Hepatocyte (in vitro differentiated cells): ENCODE results near the gene DPF3.

Experiments used
- CTCF ChIP-seq: fragments of 200-600 bp; sonication (generic); IDR thresholded peaks from 2 replicates; pipeline ENCODE4 v1.5.1; 2016; ENCODE audit warnings: antibody characterized with exemption, mild to moderate bottlenecking; ENCODE audit not compliant: poor library complexity
- EZH2phosphoT487 ChIP-seq: fragments of 200-600 bp; sonication (generic); IDR thresholded peaks from one replicate; pipeline ENCODE4 v1.6.1; 2018; ENCODE audit warnings: antibody characterized with exemption, mild to moderate bottlenecking, low read depth, moderate library complexity; ENCODE audit not compliant: unreplicated experiment, severe bottlenecking

- TF ChIP-seq CTCF (no peak), EZH2phosphoT487 (no peak)
These were observed 286.3 kb downstream of the DPF3 start for GRCh38 chr14:72607386-72608130.
